HG03025 (cell line): ENCODE data around the gene CAPN15.

Experiments used
- ATAC-seq: cut with Tn5 transposase; IDR thresholded peaks from one replicate; pipeline ENCODE4 v1.9.1; 2021; ENCODE audit warnings: mild to moderate bottlenecking, moderate library complexity; ENCODE audit not compliant: unreplicated experiment, low FRiP score

CAPN15 gene

GRCh38 chr16:559411-560203 is 32.1 kb downstream of the CAPN15 start:
- no peak for ATAC-seq

- no peak for ATAC-seq
Measured at GRCh38 chr16:560204-560700, 32.7 kb downstream of the CAPN15 start, which contains the start of gene PRR35. Gene PRR35 (plus strand): TSS chr16:560394. CDS start chr16:563295, 2,901 bp downstream.

- ATAC-seq, result no peak
Measured at GRCh38 chr16:560701-561412, 33.3 kb downstream of the CAPN15 start.

GRCh38 chr16:561413-561794 is 33.9 kb downstream of the CAPN15 start:
- no peak for ATAC-seq

- ATAC-seq, result no peak
Measured at GRCh38 chr16:561957-562938, 34.7 kb downstream of the CAPN15 start.

GRCh38 chr16:563072-563644 is 35.6 kb downstream of the CAPN15 start:
- no peak for ATAC-seq

- no peak for ATAC-seq
Measured at GRCh38 chr16:564690-565418, 37.3 kb downstream of the CAPN15 start.

GRCh38 chr16:565419-566330 is 38.2 kb downstream of the CAPN15 start:
- no peak for ATAC-seq

- no peak for ATAC-seq
Measured at GRCh38 chr16:566475-567372, 39.2 kb downstream of the CAPN15 start, which contains the start of gene NHLRC4. Gene NHLRC4 (plus strand): TSS chr16:567005. CDS start chr16:568048, 1,043 bp downstream.

GRCh38 chr16:567373-568256 is 40.1 kb downstream of the CAPN15 start:
- no peak for ATAC-seq

- ATAC-seq, result no peak
Measured at GRCh38 chr16:568401-569258, 41.1 kb downstream of the CAPN15 start.

- no peak for ATAC-seq
Measured at GRCh38 chr16:569445-570254, 42.1 kb downstream of the CAPN15 start, which contains the start of gene PIGQ. Gene PIGQ (plus strand): TSS chr16:569968. CDS start chr16:574075, 4,107 bp downstream.

- ATAC-seq, result no peak
Measured at GRCh38 chr16:572865-573650, 45.5 kb downstream of the CAPN15 start.
